KG1 (cell line): ENCODE measurements around the gene CDS2.

Experiments used
- DNase-seq: peaks from one replicate; lab custom pipeline; 2025; lab: John Stamatoyannopoulos, UW

CDS2 gene

GRCh38 chr20:5119435-5120184 lies 7.2 kb upstream of the CDS2 start, which contains the start of gene PCNA:
Gene PCNA, minus strand, starts transcription at chr20:5119958. Its CDS starts 160 bp downstream, at chr20:5119798.
- DNase-seq, result peak; percentile 91

- DNase-seq, result no peak
Observed at GRCh38 chr20:5120185-5120476, 6.7 kb upstream of the CDS2 start.

- no peak for DNase-seq
Observed at GRCh38 chr20:5122873-5123260, 3.9 kb upstream of the CDS2 start.

GRCh38 chr20:5127204-5127858 lies 523 bp downstream of the CDS2 start:
- DNase-seq, result peak; percentile 77

- no peak for DNase-seq
Observed at GRCh38 chr20:5127859-5128424, 1.1 kb downstream of the CDS2 start.

GRCh38 chr20:5128886-5129285 lies 2.1 kb downstream of the CDS2 start:
- no peak for DNase-seq

GRCh38 chr20:5131502-5131901 lies 4.7 kb downstream of the CDS2 start:
- no peak for DNase-seq

GRCh38 chr20:5133998-5134397 lies 7.2 kb downstream of the CDS2 start:
- no peak for DNase-seq

- DNase-seq, result no peak
Observed at GRCh38 chr20:5135363-5136012, 8.7 kb downstream of the CDS2 start.

- no peak for DNase-seq
Observed at GRCh38 chr20:5136096-5136495, 9.3 kb downstream of the CDS2 start.

- no peak for DNase-seq
Observed at GRCh38 chr20:5140195-5140594, 13.4 kb downstream of the CDS2 start.

- no peak for DNase-seq
Observed at GRCh38 chr20:5141615-5142014, 14.8 kb downstream of the CDS2 start.

- DNase-seq, result no peak
Observed at GRCh38 chr20:5143851-5144250, 17.0 kb downstream of the CDS2 start.

- DNase-seq, result no peak
Observed at GRCh38 chr20:5145365-5146098, 18.7 kb downstream of the CDS2 start.

GRCh38 chr20:5146099-5146668 lies 19.4 kb downstream of the CDS2 start:
- DNase-seq, result no peak

- no peak for DNase-seq
Observed at GRCh38 chr20:5146871-5147592, 20.2 kb downstream of the CDS2 start.

- DNase-seq, result no peak
Observed at GRCh38 chr20:5148581-5148980, 21.8 kb downstream of the CDS2 start.

GRCh38 chr20:5149892-5150225 lies 23.1 kb downstream of the CDS2 start:
- DNase-seq, result no peak

- DNase-seq, result no peak
Observed at GRCh38 chr20:5150226-5151076, 23.6 kb downstream of the CDS2 start.

GRCh38 chr20:5153152-5153467 lies 26.3 kb downstream of the CDS2 start:
- DNase-seq, result no peak
